BE2C (cell line): Measurements from ENCODE around the gene PAAF1.
"Not testable (repeated sequence)": the region's sequence is repeated elsewhere in the genome, so short reads cannot be mapped to it uniquely, and the experiment has no call there.

Source experiments
- DNase-seq: peaks from one replicate; pipeline ENCODE4 v3.0.0-alpha.2; 2020
- H3K27me3 ChIP-seq: fragments of 250-450 bp; sonication (Bioruptor Pico); 2 replicates; pipeline ENCODE4 v1.5.1; 2020; ENCODE audit warnings: mild to moderate bottlenecking
- H3K36me3 ChIP-seq: fragments of 250-450 bp; sonication (Bioruptor Pico); 2 replicates; pipeline ENCODE4 v1.5.1; 2020; ENCODE audit warnings: mild to moderate bottlenecking
- H3K4me1 ChIP-seq: fragments of 250-450 bp; sonication (Bioruptor Pico); 2 replicates; pipeline ENCODE4 v1.5.1; 2020
- H3K4me3 ChIP-seq: 2 replicates; pipeline ENCODE4 v1.5.1; 2011; ENCODE audit warnings: low read depth, low read length
- H3K9me3 ChIP-seq: fragments of 250-450 bp; sonication (Bioruptor Pico); 2 replicates; pipeline ENCODE4 v1.5.1; 2020
- TF ChIP-seq, protein P1 (sequence below): IDR thresholded peaks from 2 replicates; pipeline ENCODE4 v1.5.1; 2012; ENCODE audit warnings: mild to moderate bottlenecking, low read depth, low read length

PAAF1 gene

DNA sequence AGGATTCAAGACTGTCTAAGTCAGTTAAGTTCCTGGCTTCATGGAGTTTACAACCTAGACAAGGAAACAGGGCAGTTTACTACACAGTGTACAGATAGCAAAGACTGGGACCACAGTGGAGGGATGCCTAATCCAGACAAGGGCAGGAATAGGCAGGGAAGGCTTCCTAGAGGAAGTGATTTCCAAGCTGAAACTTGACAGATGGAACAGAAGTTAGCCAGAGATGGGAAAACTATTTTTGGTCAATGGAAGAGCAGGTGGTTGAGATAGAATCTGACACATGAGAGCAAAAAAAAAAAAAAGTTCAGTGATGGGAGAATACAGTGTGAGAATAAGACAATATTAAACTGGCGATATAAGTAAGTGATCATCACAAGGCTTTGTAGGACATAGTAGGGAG lies 1.4 kb upstream of the PAAF1 start:
- no peak for DNase-seq
- TF ChIP-seq, protein P1, sequence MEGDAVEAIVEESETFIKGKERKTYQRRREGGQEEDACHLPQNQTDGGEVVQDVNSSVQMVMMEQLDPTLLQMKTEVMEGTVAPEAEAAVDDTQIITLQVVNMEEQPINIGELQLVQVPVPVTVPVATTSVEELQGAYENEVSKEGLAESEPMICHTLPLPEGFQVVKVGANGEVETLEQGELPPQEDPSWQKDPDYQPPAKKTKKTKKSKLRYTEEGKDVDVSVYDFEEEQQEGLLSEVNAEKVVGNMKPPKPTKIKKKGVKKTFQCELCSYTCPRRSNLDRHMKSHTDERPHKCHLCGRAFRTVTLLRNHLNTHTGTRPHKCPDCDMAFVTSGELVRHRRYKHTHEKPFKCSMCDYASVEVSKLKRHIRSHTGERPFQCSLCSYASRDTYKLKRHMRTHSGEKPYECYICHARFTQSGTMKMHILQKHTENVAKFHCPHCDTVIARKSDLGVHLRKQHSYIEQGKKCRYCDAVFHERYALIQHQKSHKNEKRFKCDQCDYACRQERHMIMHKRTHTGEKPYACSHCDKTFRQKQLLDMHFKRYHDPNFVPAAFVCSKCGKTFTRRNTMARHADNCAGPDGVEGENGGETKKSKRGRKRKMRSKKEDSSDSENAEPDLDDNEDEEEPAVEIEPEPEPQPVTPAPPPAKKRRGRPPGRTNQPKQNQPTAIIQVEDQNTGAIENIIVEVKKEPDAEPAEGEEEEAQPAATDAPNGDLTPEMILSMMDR, result no peak
- Histone ChIP-seq H3K4me3 (peak overlapping the region; percentile 87), H3K9me3 (no peaks in the 10 kb centered on the region), H3K4me1 (no peaks in the 10 kb centered on the region), H3K36me3 (peaks cover 49% of the 10 kb centered on the region), H3K27me3 (no peaks in the 10 kb centered on the region)

DNA sequence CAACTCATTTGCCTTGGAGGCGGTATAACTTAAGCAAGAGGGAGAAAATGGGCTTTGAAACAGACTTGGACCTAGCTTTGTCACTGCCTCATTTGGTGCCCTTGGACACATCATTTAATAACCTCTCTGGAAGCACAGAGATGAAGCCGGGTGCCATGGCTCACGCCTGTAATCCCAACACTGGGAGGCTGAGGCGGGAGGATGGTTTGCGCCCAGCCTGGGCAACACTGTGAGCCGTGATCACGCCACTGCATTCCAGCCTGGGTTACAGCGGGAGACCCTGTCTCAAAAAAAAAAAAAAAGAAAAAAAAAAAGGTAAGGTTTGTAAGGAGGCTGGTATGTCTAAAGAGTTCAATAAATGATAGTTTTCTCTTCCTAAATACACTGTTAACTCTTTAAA lies 959 bp upstream of the PAAF1 start:
- H3K36me3 ChIP-seq, result peaks cover 46% of the 10 kb centered on the region
- no peak for DNase-seq
- peak overlapping the region; percentile 87 for H3K4me3 ChIP-seq
- no peaks in the 10 kb centered on the region for H3K27me3 ChIP-seq
- TF ChIP-seq, protein P1, result no peak
- H3K9me3 ChIP-seq, result no peaks in the 10 kb centered on the region
- H3K4me1 ChIP-seq, result no peaks in the 10 kb centered on the region

DNA sequence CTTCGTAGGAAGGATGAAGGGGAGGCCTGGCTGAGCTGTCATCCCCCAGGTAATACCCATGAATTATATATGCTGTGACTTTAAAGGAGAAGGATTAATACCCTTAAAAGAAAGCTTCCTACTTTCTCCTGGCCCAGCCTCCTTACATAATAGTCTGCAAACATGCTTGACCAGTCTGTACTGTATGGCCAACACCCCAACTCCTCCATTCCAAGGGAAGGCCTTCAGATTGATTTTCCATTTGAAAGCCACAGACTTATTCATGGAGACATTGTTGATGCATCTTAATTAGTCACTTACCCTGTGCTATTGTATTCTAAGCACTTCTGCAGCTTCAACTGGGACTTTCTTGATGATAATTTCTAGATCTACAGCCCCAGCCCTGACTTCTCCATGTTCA lies 2.0 kb downstream of the PAAF1 start:
- no peak for DNase-seq
- Histone ChIP-seq H3K36me3 (peaks cover 23% of the 10 kb centered on the region), H3K4me3 (no peak overlapping the region), H3K9me3 (no peaks in the 10 kb centered on the region), H3K27me3 (no peaks in the 10 kb centered on the region), H3K4me1 (no peaks in the 10 kb centered on the region)
- TF ChIP-seq, protein P1, result no peak

DNA sequence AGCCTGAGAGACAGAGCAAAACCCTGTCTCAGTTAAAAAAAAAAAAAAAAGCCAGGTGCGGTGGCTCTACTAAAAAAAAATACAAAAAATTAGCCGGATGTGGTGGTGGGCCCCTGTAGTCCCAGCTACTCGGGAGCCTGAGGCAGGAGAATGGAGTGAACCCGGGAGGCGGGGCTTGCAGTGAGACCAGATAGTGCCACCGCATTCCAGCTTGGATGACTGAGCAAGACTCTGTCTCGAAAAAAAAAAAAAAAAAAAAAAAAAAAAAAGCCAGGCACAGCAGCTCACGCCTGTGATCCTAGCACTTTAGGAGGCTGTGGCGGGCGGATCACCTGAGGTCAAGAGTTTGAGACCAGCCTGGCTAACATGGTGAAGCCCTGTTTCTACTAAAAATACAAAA lies 3.6 kb downstream of the PAAF1 start:
- not testable (repeated sequence) for H3K27me3 ChIP-seq, H3K4me3 ChIP-seq, H3K36me3 ChIP-seq, H3K9me3 ChIP-seq, H3K4me1 ChIP-seq
- peak; percentile 36 for DNase-seq

DNA sequence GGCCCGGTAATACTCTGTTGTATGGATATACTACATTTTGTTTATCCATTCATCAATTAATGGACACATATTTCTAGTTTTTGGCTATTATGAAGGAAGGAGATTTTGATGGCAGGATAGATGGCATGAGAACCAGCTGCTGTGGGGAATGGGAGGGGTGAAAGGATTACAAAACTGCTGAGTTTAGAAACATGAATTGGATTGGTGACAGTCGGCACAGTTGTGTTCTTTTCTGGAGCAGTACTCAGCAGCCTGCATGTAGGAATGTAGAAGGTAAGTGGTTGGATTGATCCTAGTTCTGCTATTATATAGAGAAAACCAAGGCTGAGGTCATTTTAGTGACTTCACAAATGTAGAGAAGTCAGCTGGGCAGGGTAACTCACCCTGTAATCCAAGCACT lies 7.1 kb downstream of the PAAF1 start:
- TF ChIP-seq, protein P1, result no peak
- H3K36me3 ChIP-seq, result peaks cover 9% of the 10 kb centered on the region
- H3K27me3 ChIP-seq, result no peaks in the 10 kb centered on the region
- DNase-seq, result no peak
- H3K4me3 ChIP-seq, result no peak overlapping the region
- peaks cover 2% of the 10 kb centered on the region; the same call in 1 of the 2 replicates for H3K4me1 ChIP-seq
- H3K9me3 ChIP-seq, result no peaks in the 10 kb centered on the region

DNA sequence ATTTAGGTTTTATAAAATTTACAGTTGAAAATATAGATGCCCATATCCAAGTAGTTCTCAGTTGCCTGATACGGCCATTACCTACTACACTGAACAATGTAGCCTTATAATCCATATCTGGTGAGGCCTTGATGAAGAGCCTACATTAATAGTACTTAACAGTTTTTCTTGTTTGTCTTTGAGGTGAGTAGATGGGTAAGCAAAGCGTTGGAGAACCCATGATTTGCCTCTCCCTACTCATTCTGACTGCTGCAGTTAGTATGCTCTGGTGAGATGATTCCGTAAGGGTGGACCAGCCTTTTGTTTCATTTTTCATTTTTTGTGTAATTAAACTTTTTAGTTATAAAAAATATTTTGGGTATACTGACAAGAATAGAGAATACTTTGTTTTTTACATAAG lies 11.4 kb downstream of the PAAF1 start:
- Histone ChIP-seq H3K9me3 (no peaks in the 10 kb centered on the region), H3K4me3 (no peak overlapping the region), H3K36me3 (peaks cover 9% of the 10 kb centered on the region), H3K4me1 (peaks cover 6% of the 10 kb centered on the region), H3K27me3 (no peaks in the 10 kb centered on the region)
- TF ChIP-seq, protein P1, result no peak
- DNase-seq, result no peak

DNA sequence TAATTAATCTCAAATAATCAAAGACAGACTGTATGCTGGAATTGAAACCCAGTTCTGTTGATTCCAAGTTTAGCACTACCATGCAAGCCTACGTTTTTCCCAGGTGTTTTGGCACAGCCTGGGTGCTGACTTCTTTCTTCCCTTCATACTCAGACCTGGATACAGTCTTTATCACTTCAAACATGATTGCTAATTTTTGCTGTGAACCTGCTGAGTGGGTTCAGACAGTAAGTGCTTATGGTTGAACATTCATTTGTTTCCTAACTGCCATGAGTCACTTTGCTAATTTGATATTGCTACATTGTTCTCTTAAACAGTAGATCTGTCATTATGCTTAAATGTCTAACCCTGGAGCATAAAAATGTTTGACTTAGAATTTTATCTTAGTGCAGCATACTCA lies 12.2 kb downstream of the PAAF1 start:
- DNase-seq, result no peak
- TF ChIP-seq, protein P1, result no peak
- Histone ChIP-seq H3K4me1 (peaks cover 6% of the 10 kb centered on the region), H3K4me3 (no peak overlapping the region), H3K27me3 (no peaks in the 10 kb centered on the region), H3K9me3 (no peaks in the 10 kb centered on the region), H3K36me3 (peaks cover 6% of the 10 kb centered on the region; the same call in 1 of the 2 replicates)
